Heart left ventricle (tissue), 16 donors: ENCODE results near the gene CNGB1. TPM values are rescaled to one million over a fixed set of nuclear protein-coding genes. Genes with fewer than 3 reads are reported as not detected.
A peak's percentile ranks its signal among the peaks of the same experiment; 100 is the strongest.

Experiments used
- ATAC-seq, 4 donors: fragments of 200-7000 bp; cut with Tn5 transposase; one replicate each; pipeline ENCODE4 v1.9.1; 2020 to 2022; ENCODE audit warnings: moderate library complexity in 4 of 4, mild to moderate bottlenecking in 3 of 4, moderate number of reproducible peaks in 1 of 4
- DNase-seq, 5 donors: peaks; one replicate each; pipeline ENCODE4 v3.0.0-alpha.2; 2020
- H3K27ac ChIP-seq, 12 donors: fragments of 200-600 bp; sonication (generic) in 4 of 12; one replicate each; pipeline versions ENCODE4 v1.5.0 to v1.8.0; 2016 to 2022; ENCODE audit warnings: mild to moderate bottlenecking in 2 of 12
- H3K27me3 ChIP-seq, 9 donors: fragments of 200-600 bp; sonication (generic) in 2 of 9; one replicate each; pipeline versions ENCODE4 v1.5.1 to v1.8.0; 2016 to 2022; ENCODE audit warnings: mild to moderate bottlenecking in 3 of 9
- H3K36me3 ChIP-seq, 9 donors: fragments of 200-600 bp; sonication (generic) in 2 of 9; one replicate each; pipeline versions ENCODE4 v1.5.0 to v1.8.0; 2018 to 2022; ENCODE audit warnings: mild to moderate bottlenecking in 2 of 9
- H3K4me1 ChIP-seq, 12 donors: fragments of 200-600 bp; sonication (generic) in 4 of 12; one replicate each; pipeline versions ENCODE4 v1.5.0 to v1.8.0; 2016 to 2022; ENCODE audit warnings: mild to moderate bottlenecking in 3 of 12
- H3K4me3 ChIP-seq, 12 donors: fragments of 200-600 bp; sonication (generic) in 4 of 12; one replicate each; pipeline versions ENCODE4 v1.5.0 to v1.8.0; 2017 to 2022; ENCODE audit warnings: mild to moderate bottlenecking in 9 of 12, moderate library complexity in 4 of 12
- H3K9me3 ChIP-seq, 12 donors: fragments of 200-600 bp; sonication (generic) in 4 of 12; one replicate each; pipeline versions ENCODE4 v1.5.0 to v1.8.0; 2016 to 2022; ENCODE audit warnings: mild to moderate bottlenecking in 1 of 12
- CTCF ChIP-seq, 12 donors: fragments of 200-600 bp; sonication (generic) in 4 of 12; IDR thresholded peaks; one replicate each; pipeline versions ENCODE4 v1.5.0 to v1.8.0; 2018 to 2022; ENCODE audit warnings: antibody characterized with exemption in 12 of 12, mild to moderate bottlenecking in 5 of 12
- POLR2A ChIP-seq, 2 donors: fragments of 450-650 bp; IDR thresholded peaks; one replicate each; pipeline ENCODE4 v1.6.1; 2017; ENCODE audit warnings: antibody characterized with exemption in 2 of 2, mild to moderate bottlenecking in 2 of 2, moderate library complexity in 2 of 2
- WGBS, 4 donors: extraction: QIAGEN DNeasy Blood & Tissue Kit in 2 of 4; methylation state at CpG; one replicate each; pipeline versions ENCODE4 v1.1.5 to v1.1.7; 2013 to 2018; 5-methylcytosine and 5-hydroxymethylcytosine counted together
- intact Hi-C, 10 donors: fragments of 100-400 bp; cut with DNase I; formaldehyde crosslinking; loops; one replicate each; pipeline versions ENCODE4 v1.11.1 to v1.14.2; 2022
- polyA plus RNA-seq, 2 donors: library from polyadenylated mRNA; stranded (reverse); fragments of 200-250 nt; gene quantifications; one replicate each; pipeline ENCODE4 v1.2.3, GENCODE V29; 2013
- total RNA-seq, 9 donors: library from RNA; depleted of rRNA in 2 of 9; stranded (reverse); fragments of >200 nt in 2 of 9; fragmentation: NEBNext Ultra II Directional in 3 of 9; extraction: Animal tissue kit (Norgen Biotek cat#: 25700) in 3 of 9; gene quantifications; one replicate each; pipeline versions ENCODE4 v1.1.0 to v1.2.4, GENCODE V29; 2016 to 2023
- donor health status: ischemic (EF 13 %, LVEDD 7.1; RV severe dilation, severe dysfunction).
- donor health status: healthy with polysubstance abuse.
- donor health status: DM: no; HTN: yes; CAD: no.
- donor health status: DM: no; HTN: no; CAD: no.
- donor health status: ischemic (EF 25% LVEDD 6.9; RV normal size, moderate dysfunction).
- donor health status: ischemic (EF 25% LVEDD 5.7; RV mildly dilated, moderate dysfunction).
- donor health status: healthy.
- donor health status: DM: yes; HTN: yes; CAD: no.
- donor health status: ischemic (EF 35%, LVEDD 5.7; RV mildly dilated, moderate dysfunction).
- donor health status: nonischemic (EF 11% LVEDD 7.7; RV severe dilation, severe dysfunction).
- donor health status: DM: yes; HTN: yes; CAD: no.
- donor health status: PGD.
- donor health status: ischemic (EF 29% LVEDD 5.4; RV normal size, mild dysfunction).
- donor health status: nonischemic (EF 23%, LVEDD 6.1; RV moderate dilation, normal function).

The CNGB1 gene
- total and polyA plus RNA-seq, 11 donors = not detected

GRCh38 chr16:57889522-57889921 lies 81.4 kb downstream of the CNGB1 start:
- no peaks in the 10 kb centered on the region for H3K36me3 ChIP-seq
- TF ChIP-seq POLR2A (IDR thresholded peaks at IDR 0.05) (no peak), CTCF (IDR thresholded peaks at IDR 0.05) (no peak)
- H3K27ac ChIP-seq = peak overlapping the region in 1 of 12 donors; percentile 85
- peaks cover 0 to 52% (median 0%) of the 10 kb centered on the region in 12 donors for H3K4me1 ChIP-seq
- H3K9me3 ChIP-seq = no peaks in the 10 kb centered on the region
- DNase-seq (no peak), ATAC-seq (no peak)
- H3K27me3 ChIP-seq = peaks cover 0 to 8% (median under 1%) of the 10 kb centered on the region in 9 donors
- 84 to 88% (median 85%) methylated on average over 4 of the region's 4 CpGs for WGBS, 4 donors
- intact Hi-C loops = no loop called here
- no peak overlapping the region for H3K4me3 ChIP-seq

DNA sequence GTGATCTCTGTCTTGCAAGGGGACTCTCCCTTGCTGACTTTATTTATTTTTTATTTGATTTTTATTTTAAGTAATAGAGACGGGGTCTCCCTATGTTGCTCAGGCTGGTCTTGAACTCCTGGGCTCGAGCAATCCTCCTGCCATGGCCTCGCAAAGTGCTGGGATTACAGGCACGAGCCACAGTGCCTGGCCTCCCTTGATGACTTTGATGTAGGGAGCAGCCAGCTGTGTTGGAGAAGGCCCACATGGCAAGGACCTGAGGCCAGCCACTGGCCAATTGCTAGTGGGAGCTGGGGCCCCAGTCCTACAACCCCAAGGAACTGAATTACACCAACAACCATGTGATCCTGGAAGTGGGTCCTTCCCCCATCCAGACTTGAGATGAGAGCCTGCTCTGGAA lies 81.8 kb downstream of the CNGB1 start:
- Histone ChIP-seq H3K9me3 (no peaks in the 10 kb centered on the region), H3K36me3 (no peaks in the 10 kb centered on the region), H3K27me3 (peaks cover 0 to 12% (median 4%) of the 10 kb centered on the region in 9 donors), H3K4me1 (peaks cover 0 to 48% (median under 1%) of the 10 kb centered on the region in 12 donors), H3K27ac (peak overlapping the region in 1 of 12 donors; percentile 85), H3K4me3 (no peak overlapping the region)
- DNase-seq (no peak), ATAC-seq (no peak)
- WGBS, 4 donors = 90 to 96% (median 94%) methylated on average over 4 of the region's 4 CpGs
- intact Hi-C loops = no loop called here
- no peak for TF ChIP-seq CTCF (IDR thresholded peaks at IDR 0.05)
- no peak for TF ChIP-seq POLR2A (IDR thresholded peaks at IDR 0.05)

DNA sequence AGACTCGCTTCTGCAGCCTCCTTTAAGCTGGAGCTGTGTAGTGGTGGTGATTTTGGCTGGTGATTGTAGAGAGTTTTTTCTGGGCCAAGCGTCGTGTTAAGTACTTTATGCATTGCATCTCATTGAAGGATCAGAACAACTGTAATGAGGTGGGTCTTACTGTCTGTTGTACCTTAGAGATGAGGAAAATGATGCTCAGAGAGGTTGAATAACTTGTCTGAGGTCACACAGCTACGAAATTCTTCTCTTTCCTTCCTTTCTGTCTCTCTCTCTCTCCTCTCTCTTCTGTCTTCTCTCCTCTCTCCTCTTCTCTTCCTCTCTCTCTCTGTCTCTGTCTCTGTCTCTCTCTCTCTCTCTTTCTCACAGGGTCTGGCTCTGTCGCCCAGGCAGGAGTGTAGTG lies 82.8 kb downstream of the CNGB1 start:
- Histone ChIP-seq H3K4me3 (no peak overlapping the region), H3K9me3 (no peaks in the 10 kb centered on the region), H3K27ac (no peak overlapping the region), H3K27me3 (peaks cover 0 to 22% (median 14%) of the 10 kb centered on the region in 9 donors), H3K36me3 (no peaks in the 10 kb centered on the region), H3K4me1 (peaks cover 0 to 43% (median 0%) of the 10 kb centered on the region in 12 donors)
- no peak for TF ChIP-seq CTCF (IDR thresholded peaks at IDR 0.05)
- TF ChIP-seq POLR2A (IDR thresholded peaks at IDR 0.05) = no peak
- DNase-seq = no peak
- intact Hi-C loops = no loop called here
- 85 to 92% (median 89%) methylated on average over 5 of the region's 5 CpGs for WGBS, 4 donors
- ATAC-seq = no peak

GRCh38 chr16:57887711-57888110 lies 83.2 kb downstream of the CNGB1 start:
- Histone ChIP-seq H3K4me1 (peaks cover 0 to 39% (median 0%) of the 10 kb centered on the region in 12 donors), H3K4me3 (no peak overlapping the region), H3K36me3 (no peaks in the 10 kb centered on the region), H3K9me3 (no peaks in the 10 kb centered on the region), H3K27me3 (peaks cover 0 to 26% (median 18%) of the 10 kb centered on the region in 9 donors), H3K27ac (no peak overlapping the region)
- ATAC-seq (no peak), DNase-seq (no peak)
- no peak for TF ChIP-seq POLR2A (IDR thresholded peaks at IDR 0.05)
- no peak for TF ChIP-seq CTCF (IDR thresholded peaks at IDR 0.05)
- 90 to 96% (median 94%) methylated on average over 14 of the region's 14 CpGs for WGBS, 4 donors
- intact Hi-C loops = no loop called here
